HEK293 (cell line): ENCODE results near the gene MYLK.

Experiments
- CTCF ChIA-PET: fragments of 350-600 bp; formaldehyde crosslinking; extraction: SDS; loops from one replicate; lab custom pipeline; 2021; ENCODE audit warnings: antibody characterized with exemption; lab: Yijun Ruan, JAX
- POLR2A ChIA-PET: fragments of 300-600 bp; formaldehyde crosslinking; extraction: SDS; loops from one replicate; lab custom pipeline; 2020; ENCODE audit warnings: antibody characterized with exemption, inconsistent platforms; lab: Yijun Ruan, JAX
- H3K27ac ChIP-seq: fragments of 200-500 bp; sonication (Bioruptor generic); 2 replicates; pipeline ENCODE4 v1.5.1; 2014; ENCODE audit warnings: low read depth, low read length, control low read depth, inconsistent platforms; ENCODE audit errors: extremely low read depth
- H3K36me3 ChIP-seq, 2 experiments: fragments of 200-500 bp in 1 of 2; sonication (Bioruptor generic) in 1 of 2; 1 replicate in 1 of 2; 2 replicates in 1 of 2; pipeline ENCODE4 v1.5.1; 2014 to 2017; ENCODE audit warnings: inconsistent platforms in 2 of 2, low read length in 2 of 2; ENCODE audit not compliant: control insufficient read depth in 2 of 2, insufficient read depth in 1 of 2
- H3K4me1 ChIP-seq: fragments of 200-500 bp; sonication (Bioruptor generic); 2 replicates; pipeline ENCODE4 v1.5.1; 2014; ENCODE audit warnings: mild to moderate bottlenecking, low read length, inconsistent platforms; ENCODE audit not compliant: control insufficient read depth, insufficient read depth
- H3K4me3 ChIP-seq: 2 replicates; pipeline ENCODE4 v1.5.1; 2011; ENCODE audit warnings: low read depth, mild to moderate bottlenecking, control low read depth, low read length, moderate library complexity
- H3K9me3 ChIP-seq: fragments of 200-500 bp; sonication (Bioruptor generic); 2 replicates; pipeline ENCODE4 v1.5.1; 2014; ENCODE audit warnings: low read depth, low read length, inconsistent platforms; ENCODE audit not compliant: control insufficient read depth, insufficient read depth
- FEZF1 ChIP-seq: fragments of 450-650 bp; formaldehyde crosslinking; IDR thresholded peaks from 2 replicates; pipeline ENCODE4 v1.5.1; 2016; ENCODE audit warnings: missing biosample characterization, missing genetic modification characterization
- GLI4 ChIP-seq: fragments of 450-650 bp; formaldehyde crosslinking; IDR thresholded peaks from 2 replicates; pipeline ENCODE4 v1.5.1; 2016; ENCODE audit warnings: missing biosample characterization, missing genetic modification characterization
- GLIS1 ChIP-seq: fragments of 450-650 bp; formaldehyde crosslinking; IDR thresholded peaks from 2 replicates; pipeline ENCODE4 v1.5.1; 2016; ENCODE audit warnings: missing biosample characterization, missing genetic modification characterization
- GLIS2 ChIP-seq: fragments of 450-650 bp; formaldehyde crosslinking; IDR thresholded peaks from 2 replicates; pipeline ENCODE4 v1.5.1; 2016; ENCODE audit warnings: missing biosample characterization, missing genetic modification characterization
- KLF1 ChIP-seq: fragments of 450-650 bp; formaldehyde crosslinking; IDR thresholded peaks from 2 replicates; pipeline ENCODE4 v1.5.1; 2016; ENCODE audit warnings: missing biosample characterization, missing genetic modification characterization
- SCRT1 ChIP-seq: fragments of 450-650 bp; formaldehyde crosslinking; IDR thresholded peaks from 2 replicates; pipeline ENCODE4 v1.5.1; 2016; ENCODE audit warnings: missing biosample characterization, missing genetic modification characterization, borderline replicate concordance
- SP2 ChIP-seq: fragments of 450-650 bp; formaldehyde crosslinking; IDR thresholded peaks from 2 replicates; pipeline ENCODE4 v1.5.1; 2016; ENCODE audit warnings: missing biosample characterization, missing genetic modification characterization
- ZBTB20 ChIP-seq: fragments of 450-650 bp; formaldehyde crosslinking; IDR thresholded peaks from 2 replicates; pipeline ENCODE4 v1.5.1; 2016; ENCODE audit warnings: missing biosample characterization, missing genetic modification characterization
- ZFP3 ChIP-seq: fragments of 450-650 bp; formaldehyde crosslinking; IDR thresholded peaks from 2 replicates; pipeline ENCODE4 v1.5.1; 2016; ENCODE audit warnings: low read depth, missing biosample characterization, missing genetic modification characterization
- ZFP69B ChIP-seq: fragments of 450-650 bp; formaldehyde crosslinking; IDR thresholded peaks from 2 replicates; pipeline ENCODE4 v1.5.1; 2016; ENCODE audit warnings: missing biosample characterization, missing genetic modification characterization
- ZNF114 ChIP-seq: fragments of 450-650 bp; formaldehyde crosslinking; IDR thresholded peaks from 2 replicates; pipeline ENCODE4 v1.5.0; 2017; ENCODE audit warnings: missing biosample characterization, missing genetic modification characterization
- ZNF121 ChIP-seq: fragments of 450-650 bp; formaldehyde crosslinking; IDR thresholded peaks from 2 replicates; pipeline ENCODE4 v1.5.1; 2016; ENCODE audit warnings: missing biosample characterization, missing genetic modification characterization
- ZNF324 ChIP-seq: fragments of 450-650 bp; formaldehyde crosslinking; IDR thresholded peaks from 2 replicates; pipeline ENCODE4 v1.5.1; 2016; ENCODE audit warnings: missing biosample characterization, missing genetic modification characterization
- ZNF501 ChIP-seq: fragments of 450-650 bp; formaldehyde crosslinking; IDR thresholded peaks from 2 replicates; pipeline ENCODE4 v1.5.1; 2016; ENCODE audit warnings: missing biosample characterization, missing genetic modification characterization
- ZNF555 ChIP-seq: fragments of 450-650 bp; formaldehyde crosslinking; conservative IDR thresholded peaks from 2 replicates; pipeline ENCODE4 v1.5.1; 2017; ENCODE audit warnings: missing biosample characterization, mild to moderate bottlenecking, missing genetic modification characterization, inconsistent platforms
- ZNF596 ChIP-seq: fragments of 450-650 bp; IDR thresholded peaks from 2 replicates; pipeline ENCODE4 v1.5.0; 2018; ENCODE audit warnings: missing biosample characterization, mild to moderate bottlenecking, missing genetic modification characterization, moderate library complexity
- ZNF610 ChIP-seq: fragments of 450-650 bp; formaldehyde crosslinking; IDR thresholded peaks from 2 replicates; pipeline ENCODE4 v1.5.1; 2016; ENCODE audit warnings: missing biosample characterization, missing genetic modification characterization, borderline replicate concordance
- ZNF692 ChIP-seq: fragments of 450-650 bp; formaldehyde crosslinking; IDR thresholded peaks from 2 replicates; pipeline ENCODE4 v1.5.1; 2016; ENCODE audit warnings: missing biosample characterization, missing genetic modification characterization
- ZNF768 ChIP-seq: fragments of 450-650 bp; formaldehyde crosslinking; IDR thresholded peaks from 2 replicates; pipeline ENCODE4 v1.5.1; 2018; ENCODE audit warnings: missing biosample characterization, mild to moderate bottlenecking, missing genetic modification characterization
- ZNF776 ChIP-seq: fragments of 450-650 bp; formaldehyde crosslinking; IDR thresholded peaks from 2 replicates; pipeline ENCODE4 v1.5.0; 2017; ENCODE audit warnings: missing biosample characterization, missing genetic modification characterization, borderline replicate concordance
- ZNF785 ChIP-seq: fragments of 450-650 bp; formaldehyde crosslinking; IDR thresholded peaks from 2 replicates; pipeline ENCODE4 v1.5.1; 2016; ENCODE audit warnings: missing biosample characterization, missing genetic modification characterization
- ZNF830 ChIP-seq: fragments of 450-650 bp; IDR thresholded peaks from 2 replicates; pipeline ENCODE4 v1.5.0; 2018; ENCODE audit warnings: missing biosample characterization, missing genetic modification characterization, low read depth, mild to moderate bottlenecking, moderate library complexity
- ZXDB ChIP-seq: fragments of 450-650 bp; formaldehyde crosslinking; IDR thresholded peaks from 2 replicates; pipeline ENCODE4 v1.5.1; 2016; ENCODE audit warnings: missing biosample characterization, missing genetic modification characterization
- TF ChIP-seq, protein P1 (sequence below): fragments of 450-650 bp; formaldehyde crosslinking; conservative IDR thresholded peaks from 2 replicates; pipeline ENCODE4 v1.5.1; 2016; ENCODE audit warnings: low read depth, missing biosample characterization, missing genetic modification characterization

MYLK gene

DNA sequence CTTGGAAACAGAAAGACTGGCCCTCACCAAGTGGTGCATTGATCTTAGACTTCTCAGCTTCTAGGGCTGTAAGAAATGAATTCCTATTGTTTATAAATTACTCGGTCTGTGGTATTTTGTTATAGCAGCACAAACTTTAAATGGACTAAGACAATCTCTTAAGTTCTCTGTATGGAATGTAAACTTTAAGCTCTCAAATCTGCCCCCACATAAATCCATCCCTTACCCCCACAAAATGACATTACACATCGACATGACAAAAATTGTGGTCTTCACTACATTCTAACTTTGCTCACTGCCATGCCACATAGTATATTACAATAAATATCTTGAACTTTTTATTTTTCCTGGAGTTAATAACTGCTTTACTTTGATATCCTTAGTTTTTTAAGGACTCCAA lies 121.3 kb downstream of the MYLK start:
- Histone ChIP-seq H3K4me1 (no peaks in the 10 kb centered on the region), H3K27ac (no peak overlapping the region), H3K4me3 (no peak overlapping the region), H3K36me3 (no peaks in the 10 kb centered on the region), H3K9me3 (no peaks in the 10 kb centered on the region)
- no peak for TF ChIP-seq ZNF555 (tag by site-specific recombination)
- TF ChIP-seq ZBTB20 (tag by site-specific recombination): no peak
- no peak for TF ChIP-seq SP2
- no peak for TF ChIP-seq GLIS1
- TF ChIP-seq ZNF768 (tag by site-specific recombination): no peak
- TF ChIP-seq ZNF121 (tag by site-specific recombination): no peak
- CTCF ChIA-PET: no interaction called here
- POLR2A ChIA-PET: no interaction called here

DNA sequence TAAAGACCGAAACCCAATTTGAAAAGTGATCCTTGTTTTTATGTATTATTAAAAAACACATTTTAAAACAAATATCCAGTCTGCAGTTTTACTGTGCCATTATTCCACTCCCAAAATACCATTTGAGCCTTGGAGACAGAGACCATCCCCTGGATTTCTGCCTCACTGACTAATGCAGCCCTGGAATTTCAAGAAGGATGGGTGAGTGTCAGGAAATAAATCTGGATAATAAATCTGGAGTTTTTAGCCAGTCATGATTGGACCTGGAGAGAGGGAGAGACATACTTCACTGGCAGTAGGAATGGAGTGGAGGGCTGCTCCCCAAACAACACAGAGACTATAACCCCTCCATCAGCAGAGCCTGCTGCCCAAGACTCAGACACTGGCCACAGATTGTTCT lies 123.3 kb downstream of the MYLK start:
- Histone ChIP-seq H3K36me3 (no peaks in the 10 kb centered on the region), H3K4me1 (no peaks in the 10 kb centered on the region), H3K4me3 (no peak overlapping the region), H3K9me3 (no peaks in the 10 kb centered on the region), H3K27ac (no peak overlapping the region)
- TF ChIP-seq ZNF324 (tag by site-specific recombination) (no peak), ZFP3 (tag by site-specific recombination) (no peak), ZNF596 (tag by site-specific recombination) (no peak), ZNF785 (tag by site-specific recombination) (no peak), ZNF692 (tag by site-specific recombination) (no peak), SCRT1 (tag by site-specific recombination) (no peak), ZNF776 (tag by site-specific recombination) (no peak), KLF1 (tag by site-specific recombination) (no peak), SP2 (no peak), ZNF114 (tag by site-specific recombination) (no peak), ZNF830 (tag by site-specific recombination) (no peak), ZFP69B (no peak), GLI4 (tag by site-specific recombination) (no peak), FEZF1 (tag by site-specific recombination) (no peak), ZNF501 (tag by site-specific recombination) (no peak), ZNF610 (no peak), ZXDB (tag by site-specific recombination) (no peak), GLIS2 (tag by site-specific recombination) (no peak)
- TF ChIP-seq, protein P1, sequence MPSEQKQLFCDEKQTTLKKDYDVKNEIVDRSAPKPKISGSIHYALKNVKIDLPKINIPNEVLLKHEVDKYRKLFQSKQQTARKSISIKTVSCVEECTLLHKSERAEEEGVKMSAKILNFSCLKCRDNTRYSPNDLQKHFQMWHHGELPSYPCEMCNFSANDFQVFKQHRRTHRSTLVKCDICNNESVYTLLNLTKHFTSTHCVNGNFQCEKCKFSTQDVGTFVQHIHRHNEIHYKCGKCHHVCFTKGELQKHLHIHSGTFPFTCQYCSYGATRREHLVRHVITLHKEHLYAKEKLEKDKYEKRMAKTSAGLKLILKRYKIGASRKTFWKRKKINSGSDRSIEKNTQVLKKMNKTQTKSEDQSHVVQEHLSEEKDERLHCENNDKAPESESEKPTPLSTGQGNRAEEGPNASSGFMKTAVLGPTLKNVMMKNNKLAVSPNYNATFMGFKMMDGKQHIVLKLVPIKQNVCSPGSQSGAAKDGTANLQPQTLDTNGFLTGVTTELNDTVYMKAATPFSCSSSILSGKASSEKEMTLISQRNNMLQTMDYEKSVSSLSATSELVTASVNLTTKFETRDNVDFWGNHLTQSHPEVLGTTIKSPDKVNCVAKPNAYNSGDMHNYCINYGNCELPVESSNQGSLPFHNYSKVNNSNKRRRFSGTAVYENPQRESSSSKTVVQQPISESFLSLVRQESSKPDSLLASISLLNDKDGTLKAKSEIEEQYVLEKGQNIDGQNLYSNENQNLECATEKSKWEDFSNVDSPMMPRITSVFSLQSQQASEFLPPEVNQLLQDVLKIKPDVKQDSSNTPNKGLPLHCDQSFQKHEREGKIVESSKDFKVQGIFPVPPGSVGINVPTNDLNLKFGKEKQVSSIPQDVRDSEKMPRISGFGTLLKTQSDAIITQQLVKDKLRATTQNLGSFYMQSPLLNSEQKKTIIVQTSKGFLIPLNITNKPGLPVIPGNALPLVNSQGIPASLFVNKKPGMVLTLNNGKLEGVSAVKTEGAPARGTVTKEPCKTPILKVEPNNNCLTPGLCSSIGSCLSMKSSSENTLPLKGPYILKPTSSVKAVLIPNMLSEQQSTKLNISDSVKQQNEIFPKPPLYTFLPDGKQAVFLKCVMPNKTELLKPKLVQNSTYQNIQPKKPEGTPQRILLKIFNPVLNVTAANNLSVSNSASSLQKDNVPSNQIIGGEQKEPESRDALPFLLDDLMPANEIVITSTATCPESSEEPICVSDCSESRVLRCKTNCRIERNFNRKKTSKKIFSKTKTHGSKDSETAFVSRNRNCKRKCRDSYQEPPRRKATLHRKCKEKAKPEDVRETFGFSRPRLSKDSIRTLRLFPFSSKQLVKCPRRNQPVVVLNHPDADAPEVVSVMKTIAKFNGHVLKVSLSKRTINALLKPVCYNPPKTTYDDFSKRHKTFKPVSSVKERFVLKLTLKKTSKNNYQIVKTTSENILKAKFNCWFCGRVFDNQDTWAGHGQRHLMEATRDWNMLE (tag by site-specific recombination): no peak
- ChIA-PET POLR2A (no interaction called here), CTCF (no interaction called here)
